GM06990 (cell line): Measurements from ENCODE around the gene TMPRSS4.

Experiments
- DNase-seq: peaks from one replicate; pipeline ENCODE4 v3.0.0-alpha.2; 2011; ENCODE audit not compliant: insufficient read length; ENCODE audit errors: extremely low read depth
- H3K27me3 ChIP-seq: replicated peaks from 2 replicates; pipeline ENCODE4 v1.6.0; 2011; ENCODE audit warnings: low read length; ENCODE audit not compliant: control insufficient read depth, insufficient read depth
- H3K36me3 ChIP-seq: 2 replicates; pipeline ENCODE4 v1.5.1; 2011; ENCODE audit warnings: low read length; ENCODE audit not compliant: control insufficient read depth, insufficient read depth
- H3K4me3 ChIP-seq: replicated peaks from 2 replicates; pipeline ENCODE4 v1.5.1; 2011; ENCODE audit warnings: low read depth, mild to moderate bottlenecking, control low read depth, low read length
- CTCF ChIP-seq: IDR thresholded peaks from 2 replicates; pipeline ENCODE4 v1.5.1; 2011; ENCODE audit warnings: low read length, control low read depth, mild to moderate bottlenecking, inconsistent platforms; ENCODE audit not compliant: insufficient read depth, poor library complexity, severe bottlenecking

The TMPRSS4 gene

GRCh38 chr11:118170882-118171268 lies 94.0 kb downstream of the TMPRSS4 start:
- peaks cover 4% of the 10 kb centered on the region for H3K27me3 ChIP-seq
- DNase-seq, result no peak
- TF ChIP-seq CTCF, result no peak

More at GRCh38 chr11:118170882-118171268, 94.0 kb downstream of the TMPRSS4 start:
- Histone ChIP-seq H3K4me3 (no peak overlapping the region), H3K36me3 (no peaks in the 10 kb centered on the region)
